ENCODE measurements around the gene SLC2A8. TPM values are rescaled to one million over a fixed set of nuclear protein-coding genes. Genes with fewer than 3 reads are reported as not detected.

Gene SLC2A8
- polyA plus RNA-seq, 1 donor = 19.9 TPM

DNA sequence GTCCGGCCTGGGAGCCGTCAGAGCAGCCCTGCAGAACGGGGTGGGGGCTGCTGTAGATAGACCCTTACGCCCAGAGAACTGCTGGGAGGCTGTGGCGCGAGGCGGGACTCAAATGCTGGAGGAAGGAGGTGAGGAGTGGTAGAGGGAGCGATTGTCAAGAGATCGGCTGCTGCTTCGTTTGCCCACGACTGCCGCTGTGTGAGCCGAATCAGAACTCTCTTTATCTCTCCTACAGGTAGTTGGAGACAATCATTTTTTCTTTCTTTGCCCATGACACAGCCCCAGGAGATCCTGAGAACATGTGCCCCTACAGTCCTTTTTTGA is 27.7 kb downstream of the SLC2A8 start:
- no peak for DNase-seq

DNA sequence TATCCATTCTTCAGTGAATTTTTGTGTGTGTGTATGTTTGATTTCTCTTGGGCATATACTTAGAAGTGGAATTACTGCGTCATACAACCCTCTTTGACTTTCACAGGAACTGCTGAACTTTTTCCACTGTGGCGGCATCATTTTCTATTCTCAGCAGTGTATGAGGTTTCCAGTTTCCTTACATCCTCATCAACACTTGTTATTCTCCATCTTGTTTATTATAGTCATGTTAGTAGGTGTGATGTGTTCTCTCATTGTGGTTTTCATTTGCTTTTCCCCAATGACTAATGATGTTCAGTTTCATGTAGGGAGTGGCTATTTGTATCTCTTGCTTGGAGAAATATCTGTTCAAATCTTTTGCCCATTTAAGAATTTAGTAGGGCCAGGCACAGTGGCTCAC is 29.8 kb downstream of the SLC2A8 start:
- DNase-seq = no peak

DNA sequence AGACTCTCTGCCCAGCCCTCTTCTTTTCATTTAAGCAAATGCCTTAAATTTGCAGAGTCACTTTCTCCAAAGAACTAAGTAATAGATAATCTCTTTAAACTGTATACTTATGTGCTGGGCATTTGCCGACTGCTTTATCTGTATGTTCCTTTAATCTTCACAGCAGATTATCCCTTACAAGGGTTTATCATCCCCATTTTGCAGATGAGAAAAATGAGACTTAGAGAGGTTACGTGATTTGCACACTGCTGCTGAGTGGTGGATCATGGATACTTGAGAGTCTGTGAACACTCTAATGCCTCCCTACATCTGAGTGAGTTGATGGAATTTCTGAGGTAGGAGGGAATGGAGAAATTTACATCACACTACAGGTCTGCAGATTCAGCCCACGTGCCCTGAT is 31.4 kb downstream of the SLC2A8 start:
- DNase-seq = no peak

DNA sequence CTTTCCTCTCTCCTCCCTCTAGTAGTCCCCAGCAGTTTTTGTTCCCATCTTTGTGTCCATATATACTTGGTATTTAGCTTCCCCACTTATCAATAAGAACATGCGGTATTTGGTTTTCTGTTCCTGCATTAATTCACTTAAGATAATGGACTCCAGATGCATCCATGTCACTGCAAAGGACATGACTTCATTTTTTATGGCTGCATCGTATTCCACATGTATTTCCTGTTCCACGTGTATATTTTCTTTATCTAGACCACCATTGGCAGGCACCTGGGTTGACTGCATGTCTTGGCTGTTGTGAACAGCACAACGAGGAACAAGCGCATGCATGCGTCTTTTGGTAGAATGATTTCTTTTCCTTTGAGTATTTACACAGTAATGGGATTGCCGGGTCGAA is 33.4 kb downstream of the SLC2A8 start:
- no peak for DNase-seq

DNA sequence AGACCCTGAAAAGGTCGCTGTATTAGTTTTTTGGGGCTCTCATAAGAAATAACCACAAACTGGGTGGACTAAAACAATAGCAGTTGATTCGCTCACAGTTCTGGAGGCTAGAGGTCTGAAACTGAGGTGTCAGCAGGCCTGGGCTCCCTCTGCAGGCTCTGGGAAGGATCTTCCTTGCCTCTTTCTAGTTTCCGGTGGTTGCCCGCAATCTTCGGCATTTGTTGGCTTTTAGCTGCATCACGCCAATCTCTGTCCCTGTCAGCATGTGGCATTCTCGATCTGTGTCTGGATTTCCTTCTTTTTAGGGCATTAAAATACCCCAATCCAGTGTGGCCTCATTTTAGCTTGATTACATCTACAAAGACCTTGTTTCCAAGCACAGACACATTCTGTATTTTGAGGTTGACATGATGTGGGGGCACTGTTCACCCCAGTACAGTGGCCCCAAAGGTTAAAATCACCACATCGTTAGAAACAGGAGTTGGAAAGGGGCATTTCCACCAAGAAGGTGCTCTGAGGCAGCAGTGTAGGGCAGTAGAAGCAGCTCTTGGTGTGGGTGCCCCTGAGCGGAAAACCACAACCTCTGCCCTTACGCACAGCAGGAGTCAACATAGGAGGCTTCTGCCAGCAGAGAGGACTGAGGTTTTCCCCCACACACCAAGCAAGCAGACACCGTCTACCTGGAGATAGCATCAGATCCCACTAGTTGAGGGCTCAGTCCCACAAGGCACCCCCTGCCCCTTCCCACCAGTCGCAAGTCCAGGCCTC is 40.7 kb downstream of the SLC2A8 start:
- no peak for DNase-seq

DNA sequence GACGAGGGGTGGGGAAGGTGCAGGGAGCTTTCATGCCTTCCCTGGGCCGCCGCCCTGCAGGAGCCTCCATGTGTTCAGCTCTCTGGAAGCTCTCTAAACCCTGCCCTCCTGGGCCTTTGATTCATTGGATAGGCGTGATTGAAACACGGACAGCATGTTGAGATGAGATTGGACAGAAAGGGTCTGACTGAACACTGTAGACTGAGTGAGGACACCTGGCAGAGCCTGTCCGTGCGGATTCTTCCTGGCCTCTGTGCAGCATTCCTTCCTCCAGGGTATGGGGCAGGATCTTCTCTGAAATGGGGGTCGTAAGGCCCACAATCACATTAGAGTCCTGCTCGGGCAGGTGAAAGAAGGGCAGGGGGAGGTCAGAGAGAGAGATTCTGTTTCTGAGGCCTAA is 41.4 kb downstream of the SLC2A8 start:
- no peak for DNase-seq

DNA sequence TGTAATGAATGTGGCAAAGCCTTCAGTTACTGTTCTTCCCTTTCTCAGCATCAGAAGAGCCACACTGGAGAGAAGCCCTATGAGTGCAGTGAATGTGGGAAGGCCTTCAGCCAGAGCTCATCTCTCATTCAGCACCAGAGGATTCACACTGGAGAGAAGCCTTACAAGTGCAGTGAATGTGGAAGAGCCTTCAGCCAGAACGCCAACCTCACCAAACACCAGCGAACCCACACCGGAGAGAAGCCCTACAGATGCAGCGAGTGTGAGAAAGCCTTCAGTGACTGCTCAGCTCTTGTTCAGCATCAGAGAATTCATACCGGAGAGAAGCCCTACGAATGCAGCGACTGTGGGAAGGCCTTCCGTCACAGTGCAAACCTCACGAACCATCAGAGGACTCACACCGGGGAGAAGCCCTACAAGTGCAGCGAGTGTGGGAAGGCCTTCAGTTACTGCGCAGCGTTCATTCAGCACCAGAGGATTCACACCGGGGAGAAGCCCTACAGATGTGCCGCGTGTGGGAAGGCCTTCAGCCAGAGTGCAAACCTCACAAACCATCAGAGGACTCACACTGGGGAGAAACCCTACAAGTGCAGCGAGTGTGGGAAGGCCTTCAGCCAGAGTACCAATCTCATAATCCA is 47.4 kb downstream of the SLC2A8 start:
- no peak for DNase-seq

DNA sequence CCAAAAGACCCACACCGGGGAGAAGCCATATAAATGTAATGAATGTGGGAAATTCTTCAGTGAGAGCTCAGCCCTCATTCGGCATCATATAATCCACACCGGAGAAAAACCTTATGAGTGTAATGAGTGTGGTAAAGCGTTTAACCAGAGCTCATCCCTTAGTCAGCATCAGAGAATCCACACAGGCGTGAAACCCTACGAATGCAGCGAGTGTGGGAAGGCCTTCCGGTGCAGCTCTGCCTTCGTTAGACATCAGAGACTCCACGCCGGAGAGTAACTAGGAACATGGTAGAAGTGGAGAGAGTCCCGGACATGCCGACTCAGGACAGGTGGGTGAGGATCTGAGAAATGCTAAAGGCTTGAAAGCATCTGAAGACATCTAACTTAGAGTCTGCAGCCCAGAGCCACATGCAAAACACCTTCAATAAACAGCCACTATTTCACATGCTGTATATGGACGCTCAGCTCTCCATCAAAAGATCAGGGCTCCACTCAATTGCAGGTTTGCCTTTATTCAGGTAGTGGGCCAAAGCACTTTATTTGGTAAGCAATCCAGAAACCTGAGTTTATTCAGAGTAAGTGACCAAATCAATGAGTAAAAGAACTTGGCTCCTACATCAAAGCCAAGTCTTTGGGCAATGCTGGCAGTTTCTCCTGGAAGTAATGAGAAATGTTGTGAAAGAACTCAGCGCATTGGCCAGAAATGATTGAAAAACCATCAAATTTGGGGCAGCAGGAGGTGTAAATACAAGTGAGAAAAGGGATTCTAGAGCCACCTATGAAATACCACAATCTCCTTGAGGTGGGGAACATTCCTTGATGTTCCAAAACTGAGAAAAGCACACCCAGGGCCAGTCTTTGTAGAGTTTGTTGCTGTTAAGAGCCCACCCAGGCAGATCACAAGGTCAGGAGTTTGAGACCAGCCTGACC is 48.2 kb downstream of the SLC2A8 start:
- no peak for DNase-seq

DNA sequence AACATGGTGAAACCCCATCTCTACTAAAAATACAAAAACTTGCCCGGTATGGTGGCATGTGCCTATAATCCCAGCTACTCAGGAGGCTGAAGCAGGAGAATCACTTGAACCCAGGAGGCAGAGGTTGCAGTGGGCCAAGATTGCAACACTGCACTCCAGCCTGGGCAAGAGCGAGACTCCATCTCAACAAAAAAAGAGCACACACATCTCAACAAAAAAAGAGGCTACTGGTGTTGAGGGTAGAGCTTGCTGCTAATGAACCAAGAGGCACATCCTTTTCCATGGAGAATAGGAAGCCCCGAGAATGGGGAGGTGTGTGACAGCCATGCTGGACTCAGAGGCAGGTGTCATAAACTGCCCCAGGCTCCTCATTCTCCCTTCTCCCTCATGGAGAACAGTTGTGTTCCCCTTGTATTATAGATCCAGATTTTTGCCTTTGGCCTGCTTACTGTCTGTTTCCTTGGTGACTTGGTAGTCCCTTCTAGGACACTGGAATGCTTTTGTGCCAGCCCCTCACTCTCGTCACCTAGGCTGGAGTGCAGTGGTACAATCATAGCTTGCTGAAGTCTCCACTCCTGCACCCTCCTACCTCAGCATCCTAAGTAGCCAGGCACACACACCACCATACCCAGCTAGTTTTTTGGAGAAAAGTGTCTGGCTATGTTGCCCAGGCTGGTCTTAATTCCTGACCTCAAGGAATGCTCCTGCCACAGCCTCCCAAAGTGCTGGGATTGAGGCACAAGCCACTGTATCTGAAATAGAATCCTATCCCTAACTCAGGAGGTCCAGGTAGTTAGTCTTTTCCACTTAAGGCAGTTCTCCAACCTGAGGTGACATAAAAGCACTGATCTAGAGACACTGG is 49.1 kb downstream of the SLC2A8 start:
- no peak for DNase-seq

DNA sequence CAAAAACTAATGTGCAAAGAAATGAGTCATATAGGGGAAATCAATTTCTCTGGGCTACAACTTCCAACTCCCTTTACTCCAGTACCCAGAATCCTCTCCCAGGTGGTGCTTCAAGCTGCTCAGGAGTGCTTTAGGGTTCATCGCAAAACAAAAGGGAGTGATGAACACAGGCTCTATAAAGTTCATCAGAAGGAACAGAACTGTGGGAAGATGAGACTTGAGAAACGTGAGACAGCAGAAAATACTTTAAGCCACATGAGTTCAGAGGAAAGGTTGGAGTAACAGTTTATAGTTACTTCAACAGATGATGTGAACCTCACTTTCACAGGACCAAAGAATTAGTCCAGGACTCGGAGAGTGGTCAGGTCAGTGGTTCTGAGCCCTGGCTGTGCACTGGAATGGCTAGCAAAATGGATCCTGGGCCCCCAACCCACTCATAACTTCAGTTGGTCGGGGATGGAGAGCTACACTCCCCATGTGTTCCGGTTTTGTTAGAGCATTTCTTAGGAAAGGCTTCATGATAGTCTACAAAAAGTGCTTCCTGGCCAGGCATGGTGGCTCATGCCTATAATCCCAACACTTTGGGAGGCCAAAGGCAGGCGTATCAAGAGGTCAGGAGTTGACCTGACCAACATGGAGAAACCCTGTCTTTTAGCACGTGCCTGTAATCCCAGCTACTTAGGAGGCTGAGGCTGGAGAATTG is 49.9 kb downstream of the SLC2A8 start:
- DNase-seq = no peak

DNA sequence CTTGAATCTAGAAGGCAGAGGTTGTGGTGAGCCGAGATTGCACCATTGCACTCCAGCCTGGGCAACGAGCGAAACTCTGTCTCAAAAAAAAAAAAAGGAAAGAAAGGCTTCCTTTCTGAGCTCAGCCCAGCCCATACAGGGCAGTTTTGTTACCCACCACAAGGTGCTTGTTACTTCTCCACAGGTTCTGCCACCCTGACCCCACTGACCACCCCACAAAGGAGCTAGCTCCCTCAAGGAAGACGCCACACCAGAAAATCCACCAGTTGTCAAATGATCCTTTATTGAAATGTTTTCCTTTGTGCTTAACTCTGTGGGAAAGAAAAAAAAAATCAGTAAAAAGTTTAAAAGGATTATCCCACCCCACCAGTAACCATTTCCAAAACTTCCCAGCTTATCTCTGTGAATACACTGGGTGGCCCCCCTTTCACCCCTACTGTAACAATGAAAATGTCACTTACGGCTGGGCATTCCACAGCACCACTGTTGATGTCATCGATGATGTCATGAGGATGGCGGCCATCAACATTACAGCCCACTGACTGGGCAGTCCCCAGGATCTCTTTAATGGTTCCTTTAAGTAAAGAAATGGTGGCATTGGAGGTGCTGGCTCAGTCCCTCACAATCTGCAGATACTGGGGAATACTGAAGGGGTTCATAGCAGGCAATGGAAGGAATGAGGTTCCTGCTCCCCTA is 50.6 kb downstream of the SLC2A8 start:
- DNase-seq = no peak

DNA sequence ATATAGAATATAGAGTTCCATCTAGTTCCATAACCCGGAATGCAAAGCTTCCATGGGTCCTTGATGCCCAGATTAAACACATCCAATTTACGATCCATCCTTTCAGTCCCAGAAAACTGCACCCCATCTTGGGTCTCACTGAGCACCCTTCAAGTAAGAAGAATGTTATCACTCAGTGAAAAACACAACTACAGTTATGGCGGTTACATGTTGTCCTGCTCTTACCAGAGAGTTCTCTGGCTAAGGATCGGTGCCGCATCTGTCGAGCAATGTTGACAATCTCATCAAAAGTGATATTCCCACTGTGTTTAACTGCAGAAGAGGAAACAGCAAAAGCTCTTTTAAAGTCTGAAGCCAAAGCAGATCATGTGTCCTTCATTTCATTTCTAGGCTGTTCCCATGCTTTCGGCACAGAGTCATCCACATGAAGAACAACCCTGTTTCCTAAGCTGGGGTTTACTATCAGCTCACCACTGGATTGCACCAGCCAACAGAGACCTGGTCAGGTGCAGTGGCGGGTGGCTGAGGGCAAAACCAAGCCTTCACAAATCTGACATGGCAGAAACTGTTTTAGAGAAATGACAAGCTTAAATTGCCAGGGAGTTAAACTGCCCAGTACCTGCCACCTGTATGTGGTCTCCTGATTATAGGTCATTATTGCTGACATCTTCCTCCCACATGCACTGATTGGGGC is 51.3 kb downstream of the SLC2A8 start:
- DNase-seq = no peak

DNA sequence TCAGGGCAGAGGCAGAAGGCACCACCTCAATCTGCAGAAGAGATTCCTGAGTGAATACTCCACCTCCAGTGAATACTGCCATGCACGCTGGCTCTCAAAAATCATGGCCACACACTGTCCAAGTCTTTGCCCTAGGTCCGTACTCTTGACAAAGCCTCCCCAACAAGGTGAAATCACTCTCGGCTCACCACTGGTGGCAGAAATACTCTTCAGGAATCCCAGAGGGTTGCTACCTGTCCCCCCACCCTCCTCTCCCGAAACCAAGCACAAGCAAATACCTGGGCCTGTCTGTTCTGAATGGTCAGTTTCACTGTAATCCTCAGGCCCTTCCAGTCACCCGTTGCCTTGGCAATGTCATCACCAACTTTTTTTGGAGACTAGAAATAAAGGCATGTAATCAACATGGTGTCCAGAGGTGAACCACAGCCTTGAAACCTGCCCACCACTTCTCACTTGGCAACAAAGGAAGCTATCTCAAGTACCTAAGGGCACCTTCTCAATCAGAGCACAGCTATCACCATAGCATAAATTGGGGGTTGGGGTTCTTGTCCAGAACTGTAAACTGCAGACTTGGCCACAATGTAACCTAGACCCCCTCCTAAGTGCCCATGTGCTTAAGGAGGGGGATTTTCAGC is 52.5 kb downstream of the SLC2A8 start:
- DNase-seq = no peak

DNA sequence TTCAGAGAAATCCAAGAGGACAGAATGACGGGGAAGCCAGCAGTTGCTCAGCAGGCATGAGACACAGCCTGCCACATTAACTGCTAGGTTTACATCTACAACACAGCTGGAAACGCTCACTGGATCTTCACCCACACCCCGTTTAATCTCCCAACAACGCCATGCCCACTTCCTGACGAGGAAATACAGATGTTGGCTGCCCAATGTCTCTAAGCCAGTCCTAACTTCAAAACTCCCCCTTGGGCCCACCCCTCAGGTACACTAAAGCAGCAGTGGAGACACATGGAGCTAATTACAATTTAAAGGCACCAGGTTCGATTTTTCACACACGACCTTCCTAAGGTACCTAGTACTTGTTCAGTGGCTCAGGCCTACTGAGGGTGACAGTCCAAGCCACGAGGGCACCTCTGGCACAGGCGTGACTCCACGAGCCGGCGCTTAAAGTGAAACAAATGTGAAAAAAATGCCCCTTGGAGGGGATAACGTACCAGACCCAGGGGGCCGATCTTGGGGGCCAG is 53.3 kb downstream of the SLC2A8 start:
- no peak for DNase-seq

DNA sequence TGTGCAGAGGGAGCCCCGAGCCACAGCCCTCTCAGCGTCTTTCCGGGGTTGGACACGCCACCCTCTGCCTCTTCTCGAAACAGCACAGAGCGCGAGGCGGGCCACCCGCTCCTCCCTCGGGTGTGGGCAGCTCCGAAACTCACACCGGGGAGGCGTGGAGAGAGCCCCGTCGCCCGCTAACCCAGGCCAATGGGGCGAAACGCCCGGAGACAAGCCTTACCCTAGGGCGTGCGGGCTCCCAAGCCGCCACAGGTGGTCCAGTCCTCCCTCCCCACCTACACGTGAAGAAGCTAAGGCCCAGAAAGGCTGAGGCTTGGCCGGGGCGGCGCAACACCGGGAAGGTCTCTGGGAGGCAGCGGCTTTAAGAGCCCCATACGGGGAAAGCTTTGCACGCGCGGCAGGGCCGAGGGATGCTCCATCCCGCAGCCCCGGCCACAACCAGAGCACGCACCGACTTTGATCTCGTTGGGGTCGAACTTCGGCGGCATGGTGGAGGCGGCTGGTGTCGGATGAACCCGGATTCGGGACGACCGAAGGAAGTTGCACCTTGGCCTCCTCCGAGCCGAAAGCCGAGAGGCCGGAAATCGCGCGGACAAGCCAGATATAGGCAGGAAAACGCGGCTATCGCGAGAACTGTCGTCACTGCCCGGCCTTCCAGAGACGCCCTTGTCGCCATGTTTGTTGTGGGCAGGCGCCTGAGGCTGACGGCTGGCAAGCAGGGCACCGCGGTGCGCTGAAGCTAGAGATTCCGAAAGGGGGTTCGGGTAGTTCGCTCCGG is 54.0 kb downstream of the SLC2A8 start, which contains the start of the genes LRSAM1 and RPL12:
Gene LRSAM1 (plus strand): TSS at position 681 of the 778 bp plus-strand sequence. CDS start 3,018 bp downstream, outside the sequence.
Gene RPL12 (minus strand): TSS at position 577 of the 778 bp plus-strand sequence. CDS start 89 bp downstream, at position 488.
- peak; percentile 97 for DNase-seq

DNA sequence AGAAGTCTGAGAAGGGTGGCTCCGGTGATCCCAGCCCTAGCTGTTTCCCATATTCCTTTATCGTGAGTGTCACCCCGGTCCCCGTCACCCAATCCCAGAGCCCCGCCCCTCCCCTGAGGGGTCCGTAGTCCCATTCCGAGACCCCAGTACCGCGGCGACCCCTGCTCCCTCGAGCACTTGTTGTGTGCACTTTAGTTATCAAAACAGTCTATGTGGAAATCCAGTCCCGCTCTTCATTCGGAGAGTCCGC is 54.6 kb downstream of the SLC2A8 start:
- no peak for DNase-seq

DNA sequence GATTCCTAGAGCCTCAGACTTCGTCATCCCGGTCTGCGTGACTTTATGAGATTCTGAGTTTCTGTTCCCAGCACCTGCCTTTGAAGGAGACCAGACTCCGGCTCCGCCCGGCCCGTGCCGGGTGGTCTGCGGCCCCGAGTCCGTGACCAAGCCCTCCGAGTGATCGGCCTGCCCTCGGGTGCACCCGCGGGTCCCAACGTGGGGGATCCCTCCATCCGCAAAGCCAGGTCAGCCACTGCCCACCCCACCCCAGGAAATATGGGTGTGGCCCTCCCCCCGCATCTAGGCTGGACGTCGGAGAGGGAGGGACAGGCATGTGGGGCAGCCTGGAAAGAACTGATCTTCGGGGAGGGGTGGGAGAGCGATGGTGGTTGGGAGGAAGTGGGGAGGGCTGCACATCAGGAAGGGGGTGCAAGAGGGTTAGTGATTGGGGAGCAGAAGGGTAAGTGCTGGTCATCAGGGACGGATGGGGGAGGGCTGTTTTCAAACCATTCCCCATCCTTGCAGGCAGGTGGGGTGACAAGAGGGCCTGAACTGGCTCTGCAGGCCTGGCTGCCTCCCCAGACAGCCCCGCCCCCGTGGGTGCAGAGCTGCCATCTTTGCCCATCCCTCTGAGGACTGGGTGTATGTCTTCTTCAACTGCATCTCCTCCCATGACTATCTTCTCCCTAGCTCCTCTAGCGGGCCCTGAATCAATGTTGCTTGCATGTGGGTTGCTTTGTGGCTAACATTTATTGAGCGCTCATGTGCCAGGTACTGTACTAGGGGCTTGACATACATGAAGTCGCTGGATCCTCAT is 55.1 kb downstream of the SLC2A8 start:
- peak; percentile 53 for DNase-seq

DNA sequence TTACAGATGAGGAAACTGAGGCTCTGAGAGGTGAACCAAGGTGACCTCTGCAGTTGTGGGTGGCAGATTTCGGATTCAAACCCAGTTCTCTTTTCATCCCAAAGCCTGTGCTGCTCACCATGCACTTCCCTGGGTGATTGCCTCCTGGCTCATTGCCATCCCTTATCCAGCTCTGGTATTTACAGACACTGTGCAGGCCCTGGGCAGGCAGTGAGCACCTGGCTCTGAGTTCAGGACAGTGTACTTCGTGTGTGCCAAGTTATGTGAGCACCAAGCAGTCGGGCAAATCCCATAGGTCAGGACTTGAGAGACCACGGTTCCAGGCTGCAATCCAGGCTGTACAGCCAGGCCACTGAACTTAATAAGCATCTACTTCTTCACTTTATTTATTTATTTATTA is 55.7 kb downstream of the SLC2A8 start:
- DNase-seq = no peak

Data from left kidney (tissue), 2 donors.